GM23338 (cell line): Measurements from ENCODE around the gene MYO1C.

Experiments used
- CREB1 ChIP-seq: fragments of 250-450 bp; sonication (Bioruptor Pico); IDR thresholded peaks from 2 replicates; pipeline ENCODE4 v1.5.0; 2020; ENCODE audit warnings: low read depth, mild to moderate bottlenecking, moderate library complexity
- EZH2 ChIP-seq: fragments of 200-600 bp; sonication (generic); IDR thresholded peaks from one replicate; pipeline ENCODE4 v1.8.0; 2017; ENCODE audit warnings: antibody characterized with exemption, mild to moderate bottlenecking, low read depth; ENCODE audit not compliant: unreplicated experiment
- EZH2phosphoT487 ChIP-seq: fragments of 200-600 bp; sonication (generic); IDR thresholded peaks from one replicate; pipeline ENCODE4 v1.8.1; 2018; ENCODE audit warnings: antibody characterized with exemption; ENCODE audit not compliant: unreplicated experiment
- NANOG ChIP-seq: IDR thresholded peaks from 2 replicates; pipeline ENCODE4 v1.6.1; 2016; ENCODE audit warnings: antibody characterized with exemption, borderline replicate concordance
- POLR2AphosphoS5 ChIP-seq: IDR thresholded peaks from 2 replicates; pipeline ENCODE4 v1.6.1; 2016; ENCODE audit warnings: antibody characterized with exemption, low read depth
- ZNF114 ChIP-seq: fragments of 250-450 bp; sonication (Bioruptor Pico); IDR thresholded peaks from 2 replicates; pipeline ENCODE4 v1.5.0; 2020; ENCODE audit warnings: mild to moderate bottlenecking, moderate library complexity
- TF ChIP-seq, protein P1 (sequence below), 2 experiments: fragments of 200-600 bp in 1 of 2; sonication (generic) in 1 of 2; conservative IDR thresholded peaks; 2 replicates each; pipeline versions ENCODE4 v1.5.1 to v1.6.1; 2016 to 2017; ENCODE audit warnings: antibody characterized with exemption in 2 of 2, low read depth in 2 of 2, mild to moderate bottlenecking in 2 of 2, moderate library complexity in 1 of 2
- TF ChIP-seq, protein P2 (sequence below): IDR thresholded peaks from 2 replicates; pipeline ENCODE4 v1.6.1; 2016; ENCODE audit warnings: antibody characterized with exemption

GRCh38 chr17:1535737-1536136 lies 43.3 kb upstream of the MYO1C start:
- TF ChIP-seq, protein P1, sequence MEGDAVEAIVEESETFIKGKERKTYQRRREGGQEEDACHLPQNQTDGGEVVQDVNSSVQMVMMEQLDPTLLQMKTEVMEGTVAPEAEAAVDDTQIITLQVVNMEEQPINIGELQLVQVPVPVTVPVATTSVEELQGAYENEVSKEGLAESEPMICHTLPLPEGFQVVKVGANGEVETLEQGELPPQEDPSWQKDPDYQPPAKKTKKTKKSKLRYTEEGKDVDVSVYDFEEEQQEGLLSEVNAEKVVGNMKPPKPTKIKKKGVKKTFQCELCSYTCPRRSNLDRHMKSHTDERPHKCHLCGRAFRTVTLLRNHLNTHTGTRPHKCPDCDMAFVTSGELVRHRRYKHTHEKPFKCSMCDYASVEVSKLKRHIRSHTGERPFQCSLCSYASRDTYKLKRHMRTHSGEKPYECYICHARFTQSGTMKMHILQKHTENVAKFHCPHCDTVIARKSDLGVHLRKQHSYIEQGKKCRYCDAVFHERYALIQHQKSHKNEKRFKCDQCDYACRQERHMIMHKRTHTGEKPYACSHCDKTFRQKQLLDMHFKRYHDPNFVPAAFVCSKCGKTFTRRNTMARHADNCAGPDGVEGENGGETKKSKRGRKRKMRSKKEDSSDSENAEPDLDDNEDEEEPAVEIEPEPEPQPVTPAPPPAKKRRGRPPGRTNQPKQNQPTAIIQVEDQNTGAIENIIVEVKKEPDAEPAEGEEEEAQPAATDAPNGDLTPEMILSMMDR (conservative IDR thresholded peaks at IDR 0.05; ENCODE audit: low read depth in 2 of 2) = no peak
- no peak for TF ChIP-seq NANOG
- TF ChIP-seq CREB1 (CRISPR knock-in tag) = no peak
- no peak for TF ChIP-seq EZH2
- no peak for TF ChIP-seq ZNF114
- TF ChIP-seq, protein P2, sequence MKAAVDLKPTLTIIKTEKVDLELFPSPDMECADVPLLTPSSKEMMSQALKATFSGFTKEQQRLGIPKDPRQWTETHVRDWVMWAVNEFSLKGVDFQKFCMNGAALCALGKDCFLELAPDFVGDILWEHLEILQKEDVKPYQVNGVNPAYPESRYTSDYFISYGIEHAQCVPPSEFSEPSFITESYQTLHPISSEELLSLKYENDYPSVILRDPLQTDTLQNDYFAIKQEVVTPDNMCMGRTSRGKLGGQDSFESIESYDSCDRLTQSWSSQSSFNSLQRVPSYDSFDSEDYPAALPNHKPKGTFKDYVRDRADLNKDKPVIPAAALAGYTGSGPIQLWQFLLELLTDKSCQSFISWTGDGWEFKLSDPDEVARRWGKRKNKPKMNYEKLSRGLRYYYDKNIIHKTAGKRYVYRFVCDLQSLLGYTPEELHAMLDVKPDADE = no peak
- TF ChIP-seq EZH2phosphoT487 = no peak
- TF ChIP-seq POLR2AphosphoS5 = no peak
